Hindlimb muscle (tissue), 1 donor: ENCODE data around the gene SYT5. TPM values are rescaled to one million over a fixed set of nuclear protein-coding genes. Genes with fewer than 3 reads are reported as not detected.

Experiments
- DNase-seq: peaks from one replicate; pipeline ENCODE4 v3.0.0-alpha.2; 2013
- polyA plus RNA-seq: library from polyadenylated mRNA; unstranded; fragments of 120-200 nt; gene quantifications from one replicate; pipeline ENCODE4 v1.2.1, GENCODE V29; 2013; ENCODE audit not compliant: insufficient read length

Gene SYT5
- polyA plus RNA-seq, 1 donor = 0.13 TPM

GRCh38 chr19:55145232-55145631, 34.9 kb downstream of the SYT5 start:
- no peak for DNase-seq

GRCh38 chr19:55141696-55142095, 38.4 kb downstream of the SYT5 start:
- no peak for DNase-seq

DNA sequence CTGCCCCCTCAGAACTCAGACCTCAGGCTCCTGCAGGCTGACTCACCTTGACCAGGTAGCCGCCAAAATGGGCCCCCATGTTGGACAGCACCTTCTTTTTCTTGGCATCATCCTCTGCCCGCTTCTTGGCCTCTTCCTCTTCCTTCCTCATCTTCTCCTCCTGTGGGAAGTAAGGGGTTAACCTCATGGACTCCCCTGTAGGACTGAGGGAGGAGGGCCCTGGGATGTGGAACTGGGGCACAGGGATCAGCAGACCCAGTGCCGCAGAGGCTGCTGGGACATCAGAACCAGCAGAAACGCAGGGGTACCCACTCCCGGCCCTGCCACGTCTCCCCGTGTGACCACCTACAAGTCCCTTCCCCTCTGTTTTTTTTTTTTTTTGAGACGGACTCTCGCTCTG, 42.2 kb downstream of the SYT5 start:
- DNase-seq = no peak

DNA sequence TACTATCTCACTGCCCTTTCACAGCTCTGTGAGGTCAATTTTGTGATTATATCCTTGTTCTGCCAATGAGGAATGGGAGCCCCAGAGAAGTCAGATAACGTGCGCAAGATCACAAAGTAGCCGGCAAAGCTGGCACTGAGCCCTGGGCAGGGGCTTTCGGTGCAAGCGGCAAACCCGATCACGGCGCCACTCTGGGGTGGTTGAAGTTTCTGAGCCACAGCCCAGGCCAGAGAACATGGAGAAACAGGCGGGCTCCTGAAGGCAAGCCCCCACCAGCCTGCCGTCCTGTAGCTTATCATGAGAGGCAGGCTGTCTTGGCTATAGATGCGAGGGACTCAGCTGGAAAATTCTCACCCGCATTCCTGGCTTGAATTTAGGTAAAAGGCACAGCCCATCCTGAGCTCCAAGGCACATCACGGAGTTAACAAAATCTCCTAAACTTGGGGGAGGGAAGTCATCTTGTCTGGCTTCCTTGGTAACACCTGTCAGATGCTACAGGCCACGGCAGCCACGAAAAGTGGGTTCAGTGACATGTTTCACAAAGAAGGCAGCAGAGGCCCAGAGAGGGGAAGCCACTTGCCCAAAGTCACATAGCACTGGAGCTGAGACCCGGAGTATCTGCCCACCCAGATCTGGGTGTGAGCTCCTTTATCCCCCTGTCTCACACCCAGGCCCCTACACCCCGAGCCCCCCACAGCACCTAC, 43.5 kb downstream of the SYT5 start:
- no peak for DNase-seq

- DNase-seq = no peak
Observed at GRCh38 chr19:55134736-55135135, 45.4 kb downstream of the SYT5 start.

DNA sequence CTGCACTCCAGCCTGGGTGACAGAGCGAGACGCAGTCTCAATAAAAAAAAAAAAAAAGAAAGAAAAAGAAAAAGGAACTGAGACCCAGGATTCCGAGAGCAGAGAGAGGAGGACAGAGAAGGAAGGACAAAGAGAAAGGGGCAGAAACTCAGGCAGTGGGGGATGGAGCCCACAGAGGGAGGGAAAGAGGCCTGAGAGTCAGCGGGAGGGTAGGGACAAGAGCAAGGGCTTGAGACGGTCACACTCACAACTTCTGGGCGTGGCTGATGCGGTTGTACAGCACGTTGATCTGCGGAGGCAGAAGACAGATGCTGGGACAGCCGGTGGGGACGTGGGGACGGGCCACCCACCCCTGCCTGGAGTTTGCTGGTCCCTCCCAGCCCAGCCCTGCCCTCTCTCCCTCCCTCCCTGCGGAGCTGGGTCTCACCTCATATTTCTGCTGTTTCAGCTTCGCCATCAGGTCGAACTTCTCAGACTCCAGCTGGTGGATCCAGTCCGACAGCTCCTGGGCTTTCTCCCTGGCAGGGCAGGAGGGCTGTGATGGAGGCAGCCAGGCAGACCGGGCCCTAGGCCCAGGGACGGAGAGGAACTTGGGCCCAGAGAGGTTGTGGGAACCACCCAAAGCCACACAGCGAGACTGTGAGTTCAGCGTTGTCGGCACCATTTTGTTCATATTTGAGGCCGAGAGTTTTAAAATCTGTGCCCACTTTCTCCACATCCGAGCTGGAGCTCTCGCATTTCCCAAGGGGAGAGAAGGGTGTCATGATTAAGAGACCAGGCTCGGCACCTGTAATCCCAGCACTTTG, 46.2 kb downstream of the SYT5 start:
- no peak for DNase-seq

DNA sequence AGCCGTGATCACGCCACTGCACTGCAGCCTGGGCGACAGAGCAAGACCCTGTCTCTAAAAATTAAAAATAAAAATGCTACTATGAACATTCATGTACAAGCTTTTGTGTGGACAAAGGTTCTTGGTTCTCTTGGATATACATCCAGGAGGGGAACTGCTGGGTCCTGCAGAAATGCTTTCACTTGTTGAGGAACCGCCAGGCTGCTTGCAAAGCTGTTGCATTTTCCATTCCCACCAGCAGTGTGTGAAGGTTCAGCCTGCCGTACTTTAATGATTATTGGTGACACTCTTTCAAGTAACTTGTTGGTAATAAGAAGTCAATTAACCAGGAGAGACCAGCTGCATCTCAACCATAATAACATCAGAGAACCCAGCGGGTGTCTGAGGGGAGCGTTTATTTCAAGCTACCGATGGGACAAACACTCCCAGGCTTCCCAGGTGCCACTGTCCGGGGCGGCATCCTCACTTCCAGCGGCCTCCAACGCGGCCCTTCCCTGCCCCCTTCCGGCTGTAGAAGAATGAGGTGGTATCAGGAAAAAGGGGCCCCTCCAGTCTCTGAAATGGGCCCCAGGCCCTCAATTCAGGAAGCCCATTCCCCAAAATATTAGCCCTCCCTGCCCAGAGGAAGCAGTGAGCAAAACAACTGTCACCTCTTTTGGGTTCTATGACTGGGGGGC, 47.5 kb downstream of the SYT5 start:
- DNase-seq = no peak

DNA sequence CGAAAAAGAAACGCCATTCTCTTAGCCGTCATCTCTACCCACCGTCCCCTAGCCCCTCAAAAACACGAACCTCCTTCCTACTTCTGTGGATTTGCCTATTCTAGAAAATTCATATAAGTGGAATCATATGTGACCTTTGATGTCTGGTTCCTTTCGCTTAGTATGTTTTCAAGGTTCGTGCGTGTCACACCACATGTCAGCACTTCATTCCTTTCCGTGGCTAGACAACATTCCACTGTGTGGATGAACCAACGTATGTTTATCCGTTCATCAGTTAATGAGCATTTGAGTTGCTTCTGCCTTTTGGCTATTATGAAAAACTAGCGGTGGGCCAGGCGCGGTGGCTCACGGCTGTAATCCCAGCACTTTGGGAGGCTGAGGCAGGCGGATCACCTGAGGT, 48.7 kb downstream of the SYT5 start:
- DNase-seq = no peak

Other genes starting within 250 kb of the SYT5 start
- gene NLRP7, start 232.8 kb downstream of the SYT5 start, polyA plus RNA-seq = not detected
- gene NLRP2, start 213.9 kb downstream of the SYT5 start, polyA plus RNA-seq = 0.59 TPM
- 0.15 TPM for gene GP6, start 142.0 kb downstream of the SYT5 start, polyA plus RNA-seq
- gene RDH13, start 117.1 kb downstream of the SYT5 start, polyA plus RNA-seq = 14.5 TPM
- gene EPS8L1, start 104.4 kb downstream of the SYT5 start, polyA plus RNA-seq = 2.6 TPM
- gene PPP1R12C, start 62.7 kb downstream of the SYT5 start, polyA plus RNA-seq = 74.0 TPM
- 516 TPM for gene TNNT1, start 31.1 kb downstream of the SYT5 start, polyA plus RNA-seq
- gene TNNI3, start 22.6 kb downstream of the SYT5 start, polyA plus RNA-seq = 1.9 TPM
- 1.2 TPM for gene DNAAF3, start 13.7 kb downstream of the SYT5 start, polyA plus RNA-seq
- gene PTPRH, start 29.2 kb upstream of the SYT5 start, polyA plus RNA-seq = 0.27 TPM
- gene TMEM86B, start 48.5 kb upstream of the SYT5 start, polyA plus RNA-seq = 2.6 TPM
- gene PPP6R1, start 78.7 kb upstream of the SYT5 start, polyA plus RNA-seq = 31.5 TPM
- gene HSPBP1, start 99.8 kb upstream of the SYT5 start, polyA plus RNA-seq = 30.6 TPM
- gene BRSK1, start 103.7 kb upstream of the SYT5 start, polyA plus RNA-seq = 5.8 TPM
- 1.3 TPM for gene TMEM150B, start 145.1 kb upstream of the SYT5 start, polyA plus RNA-seq
- gene KMT5C, start 159.6 kb upstream of the SYT5 start, polyA plus RNA-seq = 26.8 TPM
- 0.65 TPM for gene COX6B2, start 174.4 kb upstream of the SYT5 start, polyA plus RNA-seq
- not detected for gene GARIN5B, start 183.0 kb upstream of the SYT5 start, polyA plus RNA-seq
- gene IL11, start 190.2 kb upstream of the SYT5 start, polyA plus RNA-seq = 0.25 TPM
- not detected for gene TMEM190, start 196.5 kb upstream of the SYT5 start, polyA plus RNA-seq
- gene TMEM238, start 204.0 kb upstream of the SYT5 start, polyA plus RNA-seq = 0.32 TPM
- gene RPL28, start 205.6 kb upstream of the SYT5 start, polyA plus RNA-seq = 1,898 TPM
- gene UBE2S, start 227.5 kb upstream of the SYT5 start, polyA plus RNA-seq = 47.2 TPM